NCI-H2107 treated with DMSO at 0.1 percent for 48 hours (cell line): ENCODE results near the gene MEMO1.
"Not testable (repeated sequence)": the region's sequence is repeated elsewhere in the genome, so short reads cannot be mapped to it uniquely, and the experiment has no call there.

ENCODE experiments used
- DNase-seq: peaks from one replicate; lab custom pipeline; 2025; ENCODE audit not compliant: unreplicated experiment; lab: John Stamatoyannopoulos, UW

Gene MEMO1

DNA sequence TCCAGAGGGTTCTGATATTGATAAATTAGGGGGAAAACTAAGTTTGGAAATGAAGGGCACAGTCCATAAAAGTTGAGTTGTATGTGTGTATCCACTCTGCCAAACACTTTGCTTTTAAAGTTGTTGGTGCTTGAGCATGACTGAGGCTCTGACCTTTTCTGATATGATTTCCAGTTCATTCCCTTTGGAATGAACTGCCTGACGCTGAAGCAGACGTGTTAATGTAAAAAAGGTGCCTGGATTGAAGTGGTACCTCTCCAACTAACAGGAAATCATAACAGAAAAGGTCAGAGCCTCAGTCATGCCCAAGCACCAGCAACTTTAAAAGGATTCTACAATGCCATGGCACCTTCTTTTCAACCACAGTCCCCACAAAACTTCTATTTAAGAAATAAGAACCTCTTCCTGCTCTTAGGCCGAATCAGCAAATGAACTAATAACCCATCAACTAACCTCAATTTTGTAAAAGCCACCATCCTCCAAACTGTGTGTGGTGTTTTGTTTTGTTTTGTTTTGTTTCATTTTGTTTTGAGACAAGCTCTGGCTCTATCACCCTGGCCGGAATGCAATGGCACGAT, 52.6 kb downstream of the MEMO1 start:
- DNase-seq = no peak

DNA sequence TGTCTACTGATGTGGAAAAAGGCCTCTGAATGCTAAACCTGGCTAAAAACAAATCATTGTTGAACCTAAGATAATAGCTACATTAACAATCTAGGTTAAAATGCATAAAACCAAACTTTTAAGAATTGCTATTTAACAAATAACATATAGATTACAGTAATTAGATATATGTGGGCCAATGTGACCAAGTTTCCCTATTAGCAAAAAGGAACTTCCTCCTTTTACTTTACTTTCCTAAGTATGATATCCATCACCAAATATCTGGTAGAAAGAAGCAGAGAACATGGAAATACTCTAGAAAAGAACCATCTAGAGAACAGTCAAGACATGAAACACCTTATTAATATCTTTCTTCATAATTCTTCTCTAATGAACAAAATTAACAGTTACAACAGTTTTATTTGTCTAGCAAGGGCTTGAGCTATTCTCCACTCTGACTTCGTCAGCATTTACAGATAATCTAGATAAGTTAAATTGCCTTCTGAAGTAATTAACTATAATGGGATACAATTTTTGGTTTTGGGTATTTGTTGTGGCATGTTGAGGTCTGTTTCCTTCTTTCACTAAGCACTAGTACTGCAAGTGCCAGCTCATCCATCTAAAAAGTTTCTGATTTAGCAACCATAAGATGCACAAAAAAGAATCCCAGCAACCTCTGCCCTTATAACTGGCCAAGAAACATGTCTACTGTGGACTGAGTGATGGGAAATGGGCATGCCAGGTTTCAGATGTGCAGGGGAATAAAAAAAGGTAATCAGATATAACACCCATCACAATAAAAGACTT, 53.3 kb downstream of the MEMO1 start:
- DNase-seq = no peak

DNA sequence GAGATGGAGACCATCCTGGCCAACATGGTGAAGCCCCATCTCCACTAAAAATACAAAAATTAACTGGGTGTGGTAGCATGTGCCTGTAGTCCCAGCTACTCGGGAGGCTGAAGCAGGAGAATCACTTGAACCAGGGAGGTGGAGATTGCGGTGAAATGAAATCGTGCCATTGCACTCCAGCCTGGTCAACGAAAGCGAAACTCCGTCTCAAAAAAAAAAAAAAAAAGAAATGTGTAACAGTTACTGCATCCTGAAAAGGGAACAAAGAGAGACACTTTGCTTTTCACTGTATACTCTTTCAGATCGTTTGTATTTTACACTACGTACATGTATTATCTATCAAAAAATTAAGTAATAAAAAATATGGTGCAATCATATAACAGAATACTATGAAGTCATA, 53.9 kb downstream of the MEMO1 start:
- DNase-seq = not testable (repeated sequence)

DNA sequence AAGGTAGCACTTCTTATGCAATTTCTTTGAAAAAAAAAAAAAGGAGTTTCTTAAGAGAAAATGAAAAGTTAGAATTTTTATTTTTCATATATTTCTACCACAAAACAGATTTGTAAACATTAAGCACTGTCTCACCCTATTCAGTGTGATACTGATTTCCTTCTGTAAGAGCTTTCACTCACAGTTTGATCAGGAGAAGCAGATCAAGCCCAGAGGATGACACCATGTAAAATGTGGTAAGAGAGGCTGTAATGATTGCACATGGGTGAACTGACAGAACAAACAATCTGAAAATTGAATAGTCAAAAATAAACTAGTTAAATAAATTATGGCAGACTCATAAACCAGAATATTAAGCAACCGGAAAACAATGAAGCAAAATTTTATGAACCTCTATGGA, 54.5 kb downstream of the MEMO1 start:
- no peak for DNase-seq

DNA sequence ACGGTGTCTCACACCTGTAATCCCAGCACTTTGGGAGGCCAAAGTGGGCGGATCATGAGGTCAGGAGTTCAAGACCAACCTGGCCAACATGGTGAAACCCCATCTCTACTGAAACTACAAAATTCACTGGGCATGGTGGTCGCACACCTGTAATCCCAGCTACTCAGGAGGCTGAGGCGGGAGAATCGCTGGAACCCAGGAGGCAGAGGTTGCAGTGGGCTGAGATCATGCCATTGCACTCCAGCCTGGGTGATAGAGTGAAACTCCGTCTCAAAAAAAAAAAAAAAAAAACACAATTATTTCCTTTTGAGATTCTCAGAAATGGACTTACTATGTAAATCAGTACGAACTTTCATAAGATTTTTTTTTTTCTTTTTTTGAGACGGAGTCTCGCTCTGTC, 57.7 kb downstream of the MEMO1 start:
- DNase-seq = not testable (repeated sequence)

DNA sequence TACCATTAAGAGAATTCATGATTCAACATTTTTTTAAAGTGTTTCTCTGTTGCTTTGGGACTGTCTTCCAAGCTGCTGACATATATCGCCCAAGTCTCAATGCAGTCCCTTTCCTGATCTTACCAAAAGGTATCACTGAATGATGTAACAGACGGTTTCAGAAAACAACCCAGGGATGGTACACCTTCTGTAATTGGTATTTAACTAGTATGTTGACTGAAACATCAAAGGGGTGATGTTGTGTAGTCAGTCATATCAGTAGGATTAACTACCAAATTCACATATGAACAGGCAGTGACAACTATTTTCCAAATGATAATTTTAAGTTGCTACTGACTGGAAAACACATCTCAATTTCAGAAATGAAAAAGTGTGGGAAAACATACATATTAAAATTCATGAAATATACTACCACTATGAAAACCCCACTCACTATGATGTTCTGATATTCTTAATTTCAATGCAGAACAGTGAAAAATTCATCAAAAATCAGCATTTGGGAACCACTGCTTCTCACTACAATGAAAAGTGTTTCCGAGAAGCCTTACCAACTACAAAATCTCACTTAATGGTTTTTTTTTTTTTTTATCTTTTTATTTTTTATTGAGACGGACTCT, 59.8 kb downstream of the MEMO1 start:
- no peak for DNase-seq

DNA sequence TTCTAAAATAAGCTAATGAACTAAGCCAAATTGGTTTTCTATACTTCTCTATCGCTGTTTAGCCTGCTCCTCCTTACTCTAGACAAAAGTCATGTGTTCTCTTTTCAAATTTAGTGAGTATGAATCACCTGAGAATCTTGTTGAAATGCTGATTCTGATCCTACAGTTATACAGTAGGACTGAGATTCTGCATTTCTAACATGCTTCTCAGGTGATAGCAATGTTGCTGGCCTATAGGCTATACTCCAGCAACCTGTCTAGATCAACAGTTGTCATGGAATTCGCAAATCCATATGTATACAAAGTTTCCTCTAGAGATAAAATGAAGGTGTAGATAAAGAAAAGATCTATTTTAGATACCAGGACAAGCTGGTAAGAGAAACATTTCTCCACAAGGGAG, 62.9 kb downstream of the MEMO1 start:
- no peak for DNase-seq

DNA sequence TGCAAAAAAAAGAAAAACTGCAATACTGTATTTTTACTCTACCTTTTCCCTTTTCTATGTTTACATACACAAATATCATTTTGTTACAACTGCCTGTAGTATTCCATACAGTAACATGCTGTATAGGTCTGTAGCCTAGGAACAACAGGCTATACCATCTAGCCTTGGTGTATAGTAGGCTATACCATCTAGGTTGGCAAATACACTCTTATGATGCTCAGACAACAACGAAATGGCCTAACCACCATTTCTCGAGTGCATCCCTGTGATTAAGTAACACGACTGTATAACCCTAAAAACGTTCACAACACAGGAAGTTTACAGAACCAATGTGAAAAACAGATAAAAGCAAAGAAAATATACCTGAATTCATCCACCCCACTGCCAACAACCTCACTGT, 64.0 kb downstream of the MEMO1 start:
- no peak for DNase-seq

DNA sequence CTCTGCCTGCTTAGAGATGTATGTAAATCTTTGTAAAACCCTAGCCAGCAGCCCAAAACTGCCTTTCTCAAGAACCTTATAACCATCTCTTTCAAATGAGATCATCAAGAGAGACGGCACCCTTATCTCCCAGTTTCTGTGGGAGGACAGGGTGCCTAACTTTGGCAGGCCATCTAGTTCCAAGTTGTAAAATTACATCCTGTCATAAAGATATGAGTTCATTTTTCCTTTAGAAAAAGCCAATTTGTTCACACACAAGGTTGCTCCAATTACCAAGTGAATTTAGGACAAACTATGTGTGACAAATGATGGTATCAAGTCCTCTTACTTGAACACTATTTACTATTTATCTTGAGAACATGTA, 65.3 kb downstream of the MEMO1 start:
- no peak for DNase-seq

DNA sequence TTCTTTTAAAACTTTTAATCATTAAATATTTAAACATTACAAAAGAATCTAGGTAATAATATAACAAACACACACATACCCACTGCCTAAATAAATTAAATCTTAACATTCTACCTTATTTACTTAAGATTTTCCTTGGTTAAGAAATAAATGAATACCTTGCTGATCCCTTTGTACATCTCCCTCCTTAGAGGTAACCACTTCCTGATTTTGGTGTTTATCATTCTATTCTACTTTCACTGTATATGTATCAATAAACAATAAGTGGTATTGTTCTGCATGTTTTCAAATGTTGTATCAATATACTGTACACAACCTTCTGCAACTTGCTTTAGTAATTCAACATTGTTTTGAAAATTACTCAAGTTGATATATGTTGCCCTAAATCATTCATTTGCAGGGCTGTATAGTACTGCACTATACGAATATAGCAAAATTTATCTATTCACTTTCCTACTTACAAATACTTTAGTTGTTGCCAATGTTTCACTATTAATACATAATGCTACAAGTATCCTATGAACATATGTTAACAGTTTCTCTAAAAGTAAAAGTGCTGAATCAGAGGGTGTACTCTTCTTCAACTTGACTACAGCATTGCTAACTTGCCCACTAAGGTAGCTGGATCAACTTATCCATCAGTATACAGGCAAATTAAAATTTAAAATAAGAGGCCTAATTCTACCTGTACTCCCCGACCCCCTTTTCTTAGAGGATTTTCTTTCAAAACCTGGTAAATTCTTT, 65.8 kb downstream of the MEMO1 start:
- DNase-seq = no peak

DNA sequence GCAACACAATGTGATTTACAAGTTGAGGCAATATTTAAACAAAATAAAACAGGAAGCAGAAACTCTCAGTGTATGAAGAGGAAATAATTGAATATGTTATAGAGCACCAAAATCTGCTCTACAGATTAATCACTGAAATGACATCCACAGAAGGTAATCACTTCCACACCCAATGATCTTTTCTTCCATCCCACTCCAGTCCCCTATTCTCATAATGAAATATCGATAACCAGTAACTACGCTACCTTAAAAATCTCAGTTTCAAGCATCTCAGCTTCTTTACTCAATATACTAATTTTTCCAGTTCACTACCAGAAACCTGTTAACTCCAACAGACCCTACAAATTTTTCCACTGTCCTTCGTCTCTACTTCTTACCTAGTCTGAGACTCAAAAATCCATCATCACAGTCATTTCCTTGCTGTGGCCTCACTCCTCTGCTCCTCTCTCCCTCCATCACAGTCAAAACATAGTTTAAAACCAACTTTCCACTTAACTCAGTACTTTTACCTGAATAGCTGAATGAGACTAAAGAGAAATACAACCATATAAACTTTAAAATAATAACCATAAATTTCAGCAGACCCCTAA, 67.1 kb downstream of the MEMO1 start:
- no peak for DNase-seq

DNA sequence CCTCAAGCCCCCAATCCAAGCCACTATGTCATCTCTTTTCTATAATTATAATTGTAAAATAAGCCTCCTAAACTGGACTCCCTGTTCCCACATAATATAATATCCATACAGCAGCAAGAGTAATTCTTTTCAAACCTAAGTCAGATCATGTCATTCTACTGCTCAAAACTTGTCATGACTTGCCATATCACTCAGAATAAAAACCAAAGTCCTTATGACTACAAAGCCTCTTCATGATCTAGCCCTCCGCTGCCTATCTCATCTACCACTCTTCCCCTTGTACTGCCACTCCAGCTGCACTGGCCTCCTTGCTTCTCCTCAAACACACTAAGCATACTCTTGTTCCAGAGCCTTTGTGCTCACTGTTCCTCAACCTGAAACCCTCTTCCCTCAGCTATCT, 69.9 kb downstream of the MEMO1 start:
- DNase-seq = no peak

DNA sequence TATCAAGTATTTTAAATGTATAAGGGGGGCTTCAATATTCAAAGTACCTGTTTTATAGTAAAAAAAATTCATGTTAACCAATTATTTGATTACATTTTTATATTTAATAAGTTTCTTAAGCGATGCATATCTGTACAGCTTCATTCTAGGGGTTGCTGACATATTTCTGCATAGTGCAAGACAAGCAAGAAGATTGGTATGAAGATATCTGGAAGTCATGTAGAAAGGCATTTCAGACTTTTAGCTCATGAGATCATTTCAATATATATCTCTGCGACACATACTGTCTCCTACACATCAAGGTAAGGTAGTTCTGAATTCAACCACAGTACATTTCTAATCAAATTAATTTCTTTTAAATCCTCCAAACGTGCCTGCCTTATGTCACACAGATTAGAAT, 73.1 kb downstream of the MEMO1 start:
- no peak for DNase-seq

DNA sequence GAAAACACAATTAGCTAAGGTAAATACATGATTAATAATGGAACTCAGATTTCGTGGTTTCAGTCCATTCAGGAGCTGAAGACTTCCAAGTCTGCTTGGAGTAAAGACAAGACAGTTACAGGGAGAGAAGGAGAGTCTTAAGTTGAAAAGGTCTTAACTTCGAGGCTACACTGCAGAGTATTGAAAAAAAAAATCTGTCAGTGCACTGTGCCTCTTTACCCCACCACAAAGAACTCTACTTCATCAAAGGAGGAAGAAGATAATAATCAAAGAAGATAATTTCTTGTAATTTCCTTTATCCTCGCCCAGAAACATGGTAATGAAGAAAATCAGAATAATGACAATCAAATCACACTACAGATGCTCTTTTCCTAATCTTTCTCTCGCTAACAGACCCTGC, 75.4 kb downstream of the MEMO1 start:
- DNase-seq = no peak

DNA sequence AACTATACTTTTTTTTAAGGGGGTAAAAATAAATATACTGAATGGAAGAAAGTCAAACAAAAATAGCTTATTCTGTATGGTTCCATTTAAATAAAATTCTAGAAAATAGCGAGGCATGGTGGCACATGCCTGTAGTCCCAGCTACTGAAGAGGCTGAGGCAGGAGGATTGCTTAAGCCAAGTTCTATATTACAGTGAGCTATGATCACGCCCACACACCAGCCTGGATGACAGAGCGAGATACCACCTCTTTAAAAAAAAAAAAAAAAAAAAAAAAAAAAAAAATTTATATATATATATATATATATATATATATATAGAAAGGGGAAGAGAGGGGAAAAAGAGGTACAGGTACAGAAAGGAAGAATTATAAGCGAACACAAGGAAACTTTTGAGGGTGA, 77.7 kb downstream of the MEMO1 start:
- DNase-seq = no peak

DNA sequence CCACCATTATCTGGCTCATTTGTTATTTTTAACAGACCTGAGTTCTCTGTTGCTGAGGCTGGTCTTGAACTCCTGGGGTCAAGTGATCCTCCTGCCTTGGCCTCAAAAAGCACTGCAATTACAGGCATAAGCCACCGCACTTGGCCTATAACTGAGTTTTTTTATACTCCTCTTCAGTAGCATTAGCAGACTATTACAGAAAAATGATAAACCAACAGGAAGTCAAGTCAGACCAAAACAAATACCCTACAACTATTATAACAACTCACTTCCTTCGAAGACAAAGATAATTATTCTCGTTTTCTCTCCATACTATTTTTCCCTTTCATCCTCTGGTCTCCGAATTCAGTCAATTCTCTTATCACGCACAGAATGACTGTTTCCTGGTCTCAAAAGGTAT, 78.2 kb downstream of the MEMO1 start:
- DNase-seq = no peak

DNA sequence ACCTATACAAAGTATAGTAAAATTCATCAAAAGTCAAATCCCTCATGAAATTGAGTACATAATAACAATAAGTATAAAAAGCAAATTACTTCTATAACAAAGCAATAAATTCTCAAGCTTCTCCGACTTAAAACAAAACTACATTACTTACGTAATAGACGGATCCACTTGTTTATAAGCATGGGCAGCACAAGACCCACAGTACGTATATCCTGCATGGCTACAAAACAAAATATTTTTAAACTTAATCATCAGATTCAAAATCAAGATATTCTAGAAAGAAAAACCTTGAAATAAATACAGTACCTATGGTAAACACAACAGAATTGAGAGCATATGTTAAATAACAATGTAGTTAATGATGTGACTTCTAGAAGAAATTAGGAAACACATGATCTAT, 78.9 kb downstream of the MEMO1 start:
- DNase-seq = no peak

DNA sequence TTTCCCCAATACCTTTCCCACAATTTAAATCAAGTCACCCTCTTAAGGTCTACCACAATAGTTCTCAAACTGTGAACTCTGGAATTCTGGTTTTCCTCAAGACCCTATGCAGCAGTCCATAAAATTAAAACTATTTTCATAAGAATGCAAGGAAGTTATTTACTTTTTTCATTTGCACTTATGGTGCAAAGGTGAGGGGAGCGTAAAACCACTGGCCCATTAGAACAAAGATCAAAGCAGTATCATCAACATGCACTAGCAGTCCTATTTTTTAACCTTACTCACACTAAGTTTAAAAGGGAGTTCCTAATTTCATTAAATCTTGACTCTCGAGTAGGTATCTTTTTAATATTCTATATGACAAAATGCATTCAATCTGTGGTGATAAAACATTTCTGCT, 85.3 kb downstream of the MEMO1 start:
- DNase-seq = no peak

DNA sequence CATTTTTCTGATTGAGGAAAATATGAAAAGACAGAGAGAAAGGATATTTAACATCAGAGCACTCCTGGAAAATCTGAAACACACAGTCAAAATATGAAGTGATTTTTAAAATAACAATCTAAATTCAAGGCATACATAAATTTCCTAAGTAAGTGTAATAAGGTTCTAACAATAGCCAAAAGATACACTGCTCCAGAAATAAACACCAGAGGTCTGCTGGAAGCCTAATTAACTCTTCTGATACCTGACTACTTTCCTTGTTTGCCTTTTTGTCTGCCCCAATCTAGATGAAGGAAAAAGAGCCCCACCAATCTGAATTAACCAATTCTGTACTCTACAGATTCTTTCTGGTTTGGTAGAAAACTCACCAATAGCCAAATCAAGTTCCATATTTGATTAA, 87.1 kb downstream of the MEMO1 start:
- DNase-seq = no peak

DNA sequence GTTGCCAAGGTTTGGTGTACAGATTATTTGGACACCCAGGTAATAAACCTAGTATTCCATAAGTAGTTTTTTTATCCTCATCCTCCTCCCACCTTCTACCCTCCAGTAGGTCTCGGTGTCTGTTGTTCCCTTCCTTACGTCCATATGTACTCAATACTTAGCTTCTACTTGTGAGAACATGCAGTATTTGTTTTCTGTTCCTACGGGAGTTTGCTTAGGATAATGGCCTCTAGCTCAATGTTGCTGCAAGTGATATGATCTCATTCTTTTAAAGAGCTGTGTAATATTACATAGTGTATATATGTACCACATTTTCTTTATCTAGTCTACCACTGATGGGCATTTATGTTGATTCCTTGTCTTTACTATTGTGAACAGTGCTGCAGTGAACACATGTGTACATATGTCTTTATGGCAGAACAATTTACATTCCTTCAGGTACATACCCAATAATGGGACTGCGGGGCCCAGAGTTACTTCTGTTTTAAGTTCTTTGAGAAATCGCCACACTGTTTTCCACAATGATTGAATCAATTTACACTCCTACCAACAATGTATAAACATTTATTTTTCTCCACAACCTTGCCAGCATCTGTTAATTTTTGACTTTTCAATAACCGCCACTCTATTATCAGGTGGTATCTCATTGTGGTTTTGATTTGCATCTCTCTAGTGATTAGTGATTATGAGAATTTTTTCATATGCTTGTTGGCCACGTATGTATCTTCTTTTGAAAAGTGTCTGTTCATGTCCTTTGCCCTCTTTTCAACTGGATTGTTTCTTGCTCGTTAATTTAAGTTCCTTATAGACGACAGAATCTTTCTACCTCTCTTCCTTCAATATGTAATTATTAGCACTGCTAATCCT, 88.0 kb downstream of the MEMO1 start:
- DNase-seq = no peak

DNA sequence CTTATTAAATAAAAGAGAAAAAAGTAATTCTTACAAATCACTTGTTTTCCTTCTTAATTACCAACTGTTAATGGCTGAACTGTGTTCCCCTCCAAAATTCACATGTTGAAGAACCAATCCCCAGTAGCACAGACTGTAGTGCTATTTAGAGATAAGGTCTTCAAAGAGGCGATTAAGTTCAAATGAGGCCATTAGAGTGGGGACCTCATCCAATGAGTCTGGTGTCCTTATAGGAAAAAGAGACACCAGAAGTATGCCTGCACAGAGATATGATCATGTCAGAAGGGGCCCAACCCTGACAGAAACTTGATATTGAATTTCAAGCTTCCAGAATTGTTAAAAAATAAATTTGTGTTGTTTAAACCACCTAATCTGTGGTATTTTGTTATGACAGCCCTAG, 89.8 kb downstream of the MEMO1 start:
- no peak for DNase-seq
